Fibroblast of villous mesenchyme (primary cell): ENCODE results near the gene LAMA5. TPM values are rescaled to one million over a fixed set of nuclear protein-coding genes. Genes with fewer than 3 reads are reported as not detected.

ENCODE experiments used
- DNase-seq: peaks from one replicate; pipeline ENCODE4 v3.0.0-alpha.2; 2010; ENCODE audit warnings: low read depth
- H3K4me3 ChIP-seq: 2 replicates; pipeline ENCODE4 v1.5.1; 2011; ENCODE audit warnings: low read depth, mild to moderate bottlenecking, low read length
- total RNA-seq: library from RNA; depleted of rRNA; stranded (reverse); fragments of >200 nt; gene quantifications from 2 replicates; pipeline ENCODE4 v1.2.3, GENCODE V29; 2012
- TF ChIP-seq, protein P1 (sequence below): IDR thresholded peaks from 2 replicates; pipeline ENCODE4 v1.5.1; 2012; ENCODE audit warnings: low read depth, mild to moderate bottlenecking, low read length; ENCODE audit not compliant: insufficient read depth

Gene LAMA5
- total RNA-seq, 1 donor, result 55.3 TPM

DNA sequence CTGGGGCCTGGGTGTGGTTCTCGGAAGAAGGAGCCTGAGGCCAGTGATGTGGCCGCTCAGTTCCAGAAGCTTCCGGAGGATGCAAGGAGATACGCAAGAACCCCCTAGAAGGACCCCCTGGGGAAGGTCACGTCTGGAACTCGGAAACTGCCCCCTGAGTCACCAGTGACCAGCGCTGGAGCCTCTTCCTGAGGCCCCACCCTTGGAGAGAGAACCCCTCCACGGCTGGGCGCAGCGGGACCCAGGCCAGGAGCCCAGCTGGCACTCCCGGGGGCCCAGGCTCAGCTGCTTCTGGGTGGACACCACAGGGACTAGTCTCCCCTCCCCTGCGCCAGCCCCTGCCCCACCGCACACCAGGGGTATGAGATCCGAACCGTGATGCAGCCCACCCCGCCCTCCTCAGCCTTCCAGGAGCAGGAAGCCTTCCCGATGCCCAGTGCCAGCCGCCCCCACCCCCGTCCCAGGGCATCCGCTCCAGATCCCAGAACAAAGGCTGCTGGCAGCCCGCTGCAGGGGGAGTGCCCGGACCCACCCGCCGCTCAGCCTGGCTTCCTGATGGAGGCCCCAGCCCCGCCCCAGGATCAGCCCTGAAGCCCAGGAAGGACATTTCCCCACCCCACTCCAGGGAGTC, 7.5 kb downstream of the LAMA5 start:
- TF ChIP-seq, protein P1, sequence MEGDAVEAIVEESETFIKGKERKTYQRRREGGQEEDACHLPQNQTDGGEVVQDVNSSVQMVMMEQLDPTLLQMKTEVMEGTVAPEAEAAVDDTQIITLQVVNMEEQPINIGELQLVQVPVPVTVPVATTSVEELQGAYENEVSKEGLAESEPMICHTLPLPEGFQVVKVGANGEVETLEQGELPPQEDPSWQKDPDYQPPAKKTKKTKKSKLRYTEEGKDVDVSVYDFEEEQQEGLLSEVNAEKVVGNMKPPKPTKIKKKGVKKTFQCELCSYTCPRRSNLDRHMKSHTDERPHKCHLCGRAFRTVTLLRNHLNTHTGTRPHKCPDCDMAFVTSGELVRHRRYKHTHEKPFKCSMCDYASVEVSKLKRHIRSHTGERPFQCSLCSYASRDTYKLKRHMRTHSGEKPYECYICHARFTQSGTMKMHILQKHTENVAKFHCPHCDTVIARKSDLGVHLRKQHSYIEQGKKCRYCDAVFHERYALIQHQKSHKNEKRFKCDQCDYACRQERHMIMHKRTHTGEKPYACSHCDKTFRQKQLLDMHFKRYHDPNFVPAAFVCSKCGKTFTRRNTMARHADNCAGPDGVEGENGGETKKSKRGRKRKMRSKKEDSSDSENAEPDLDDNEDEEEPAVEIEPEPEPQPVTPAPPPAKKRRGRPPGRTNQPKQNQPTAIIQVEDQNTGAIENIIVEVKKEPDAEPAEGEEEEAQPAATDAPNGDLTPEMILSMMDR, result no peak
- peak; percentile 83 for DNase-seq
- no peak overlapping the region for H3K4me3 ChIP-seq

DNA sequence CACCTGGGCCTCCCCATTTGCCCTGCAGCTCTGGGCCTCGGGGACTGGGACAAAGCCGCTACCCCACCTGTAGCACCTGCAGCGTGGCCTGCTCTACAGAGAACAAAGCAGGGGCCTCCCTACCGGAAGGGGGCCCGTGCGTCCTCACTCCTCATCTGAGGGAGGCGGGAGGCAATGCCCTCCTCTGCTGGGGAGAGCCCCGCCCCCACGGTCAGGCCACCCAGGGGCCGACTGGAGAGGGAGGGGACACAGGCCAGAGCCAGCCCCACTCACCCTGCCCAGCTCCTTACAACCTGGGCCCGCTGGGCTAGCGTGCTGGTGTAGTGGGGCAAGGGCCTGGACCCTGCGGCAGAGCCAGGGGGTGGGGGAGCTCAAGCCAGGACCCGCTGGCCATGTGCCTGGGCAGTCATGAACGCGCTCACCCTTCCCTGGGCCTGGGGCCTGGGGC, 8.0 kb downstream of the LAMA5 start:
- no peak for DNase-seq
- H3K4me3 ChIP-seq, result no peak overlapping the region
- TF ChIP-seq, protein P1, result no peak

DNA sequence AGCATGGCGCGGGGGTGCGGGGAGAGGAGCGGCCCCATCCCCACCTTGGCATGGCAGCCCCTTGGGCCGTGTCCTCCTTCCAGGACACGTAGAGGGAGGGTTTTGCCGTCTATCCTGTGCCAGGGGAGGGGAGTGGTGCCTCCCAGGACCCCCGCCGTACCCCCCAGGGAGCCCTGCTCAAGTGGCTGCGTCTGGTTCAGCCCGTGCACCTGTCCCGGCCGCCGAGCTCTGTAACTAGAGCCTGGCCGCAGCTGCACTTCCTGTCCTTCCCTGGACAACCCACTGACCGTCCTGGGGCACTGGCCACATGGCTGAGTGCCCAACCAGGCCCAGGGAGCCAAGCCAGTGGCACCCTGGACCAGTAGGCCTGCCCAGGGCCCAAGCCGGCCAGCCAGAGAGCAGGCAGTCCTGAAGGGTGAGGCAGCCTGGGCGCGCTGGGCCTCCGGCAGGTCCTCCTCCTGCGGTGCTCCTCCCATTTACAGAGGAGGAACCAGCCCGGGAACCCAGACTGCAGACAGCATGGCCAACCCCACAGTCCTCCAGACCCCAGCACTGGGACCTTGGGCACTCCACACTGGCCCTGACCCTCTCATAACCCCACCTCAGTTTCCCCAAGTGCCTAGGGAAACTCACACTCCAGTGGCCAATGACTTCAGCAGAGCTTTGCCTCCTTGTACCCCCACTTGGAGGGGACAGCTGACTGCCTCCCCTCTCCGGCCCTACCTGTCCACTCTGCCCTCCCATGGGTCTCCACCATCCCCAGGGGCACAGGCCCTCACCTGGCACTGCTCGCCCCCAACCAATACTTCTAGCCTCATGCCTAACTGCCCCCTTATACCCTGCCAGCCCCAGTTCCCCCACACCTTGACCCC, 8.7 kb downstream of the LAMA5 start:
- no peak overlapping the region for H3K4me3 ChIP-seq
- DNase-seq, result no peak
- TF ChIP-seq, protein P1, result no peak

DNA sequence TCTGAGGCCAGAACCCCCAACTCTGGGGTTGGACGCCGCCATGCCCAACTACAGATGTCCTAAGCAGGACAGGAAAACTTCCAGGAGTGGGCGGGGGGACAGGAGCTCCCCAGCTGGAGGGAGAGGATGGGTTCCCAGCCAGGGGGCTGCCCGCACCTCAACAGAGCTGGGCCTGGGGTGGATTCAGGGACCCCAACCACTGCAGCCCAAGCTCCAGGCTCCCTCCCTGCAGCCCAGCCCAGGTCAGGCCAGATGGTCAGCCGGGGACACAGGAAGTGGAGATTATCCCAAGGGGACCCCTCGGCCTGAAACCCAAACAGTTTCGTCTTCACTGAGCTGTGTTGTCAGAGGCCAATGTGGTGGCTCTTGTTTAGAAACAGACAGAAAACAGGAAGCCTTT, 9.4 kb downstream of the LAMA5 start:
- DNase-seq, result peak; percentile 49
- no peak overlapping the region for H3K4me3 ChIP-seq
- TF ChIP-seq, protein P1, result no peak

DNA sequence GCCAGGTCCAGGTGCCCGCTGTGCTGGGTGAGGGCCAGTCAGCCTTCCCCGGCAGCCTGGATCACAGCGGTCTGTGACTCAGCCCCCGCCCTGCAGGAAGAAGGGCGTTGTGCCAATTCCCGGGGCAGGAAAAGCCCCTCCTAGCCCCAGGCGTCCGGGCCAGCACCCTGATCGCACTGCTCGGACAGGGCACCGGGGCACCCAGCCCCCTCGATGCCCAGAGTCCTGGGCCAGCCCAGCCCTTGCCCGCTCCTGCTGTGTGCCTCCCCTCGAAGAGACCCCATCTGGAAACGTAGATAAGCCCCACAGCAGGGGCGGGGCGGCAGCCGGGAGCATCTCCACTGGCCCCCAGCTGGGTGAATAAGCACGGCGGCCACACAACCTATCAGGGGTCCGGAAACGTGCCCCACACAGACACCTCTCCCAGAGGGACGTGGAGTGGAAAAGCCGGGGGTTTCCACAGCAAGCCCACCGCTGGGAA, 9.9 kb downstream of the LAMA5 start:
- TF ChIP-seq, protein P1, result no peak
- peak; percentile 78 for DNase-seq
- H3K4me3 ChIP-seq, result no peak overlapping the region

- TF ChIP-seq, protein P1, result no peak
- H3K4me3 ChIP-seq, result no peak overlapping the region
- no peak for DNase-seq
These were observed 10.4 kb downstream of the LAMA5 start for GRCh38 chr20:62356589-62357186.
